Mesothelial cell of epicardium (in vitro differentiated cells): ENCODE data around the gene MYADML2. TPM values are rescaled to one million over a fixed set of nuclear protein-coding genes. Genes with fewer than 3 reads are reported as not detected.
A peak's percentile ranks its signal among the peaks of the same experiment; 100 is the strongest.

Source experiments
- DNase-seq, 2 experiments: peaks; one replicate each; pipeline ENCODE4 v3.0.0; 2021; ENCODE audit warnings: low spot score in 2 of 2; ENCODE audit not compliant: unreplicated experiment in 2 of 2
- H3K27ac Mint-ChIP-seq: 2 replicates; pipeline ENCODE4 v1.8.0; 2021; ENCODE audit warnings: mixed read lengths
- H3K27me3 Mint-ChIP-seq: 2 replicates; pipeline ENCODE4 v1.8.0; 2021; ENCODE audit warnings: low read depth, mixed read lengths
- H3K36me3 Mint-ChIP-seq: 2 replicates; pipeline ENCODE4 v1.8.0; 2021; ENCODE audit warnings: mixed read lengths
- H3K4me1 Mint-ChIP-seq: 2 replicates; pipeline ENCODE4 v1.8.0; 2021; ENCODE audit warnings: mixed read lengths
- H3K4me3 Mint-ChIP-seq: 2 replicates; pipeline ENCODE4 v1.8.0; 2021; ENCODE audit warnings: mild to moderate bottlenecking, moderate library complexity, mixed read lengths
- H3K9me3 Mint-ChIP-seq: 2 replicates; pipeline ENCODE4 v1.8.0; 2021; ENCODE audit warnings: mixed read lengths
- total RNA-seq: library from RNA; stranded (reverse); gene quantifications from 3 replicates; pipeline ENCODE4 v1.2.1, GENCODE V29; 2021
- TF ChIP-seq, protein P1 (sequence below): fragments of 200-600 bp; sonication (generic); IDR thresholded peaks from one replicate; pipeline ENCODE4 v1.5.0; 2021; ENCODE audit warnings: antibody characterized with exemption; ENCODE audit not compliant: unreplicated experiment

The MYADML2 gene
- total RNA-seq, 1 donor from 2014 or later, result not detected

DNA sequence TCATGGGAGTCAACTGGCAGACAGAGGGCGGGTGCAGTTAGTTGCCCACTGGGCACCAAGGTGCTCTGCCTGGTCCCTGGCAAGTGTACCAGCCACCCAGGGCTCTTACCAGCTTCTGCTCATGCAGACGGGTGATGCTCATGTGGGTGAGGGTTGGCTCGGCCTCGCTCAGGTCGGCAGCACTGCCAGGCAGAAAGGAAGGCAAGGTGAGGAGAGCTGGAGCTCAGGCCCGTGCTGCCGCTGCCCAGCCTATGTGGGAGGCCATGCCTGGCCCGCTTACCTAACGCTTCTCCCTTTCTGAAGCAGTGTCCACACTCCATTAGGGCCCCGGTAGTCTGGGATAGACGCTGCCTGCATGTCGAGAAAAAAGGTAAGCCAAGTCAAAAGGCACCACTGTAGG lies 31.7 kb downstream of the MYADML2 start:
- H3K27ac Mint-ChIP-seq, result no peak overlapping the region
- no peaks in the 10 kb centered on the region for H3K9me3 Mint-ChIP-seq
- H3K4me1 Mint-ChIP-seq, result peaks cover 11% of the 10 kb centered on the region
- no peak overlapping the region for H3K4me3 Mint-ChIP-seq
- no peaks in the 10 kb centered on the region for H3K27me3 Mint-ChIP-seq
- peaks cover 11% of the 10 kb centered on the region for H3K36me3 Mint-ChIP-seq
- TF ChIP-seq, protein P1, sequence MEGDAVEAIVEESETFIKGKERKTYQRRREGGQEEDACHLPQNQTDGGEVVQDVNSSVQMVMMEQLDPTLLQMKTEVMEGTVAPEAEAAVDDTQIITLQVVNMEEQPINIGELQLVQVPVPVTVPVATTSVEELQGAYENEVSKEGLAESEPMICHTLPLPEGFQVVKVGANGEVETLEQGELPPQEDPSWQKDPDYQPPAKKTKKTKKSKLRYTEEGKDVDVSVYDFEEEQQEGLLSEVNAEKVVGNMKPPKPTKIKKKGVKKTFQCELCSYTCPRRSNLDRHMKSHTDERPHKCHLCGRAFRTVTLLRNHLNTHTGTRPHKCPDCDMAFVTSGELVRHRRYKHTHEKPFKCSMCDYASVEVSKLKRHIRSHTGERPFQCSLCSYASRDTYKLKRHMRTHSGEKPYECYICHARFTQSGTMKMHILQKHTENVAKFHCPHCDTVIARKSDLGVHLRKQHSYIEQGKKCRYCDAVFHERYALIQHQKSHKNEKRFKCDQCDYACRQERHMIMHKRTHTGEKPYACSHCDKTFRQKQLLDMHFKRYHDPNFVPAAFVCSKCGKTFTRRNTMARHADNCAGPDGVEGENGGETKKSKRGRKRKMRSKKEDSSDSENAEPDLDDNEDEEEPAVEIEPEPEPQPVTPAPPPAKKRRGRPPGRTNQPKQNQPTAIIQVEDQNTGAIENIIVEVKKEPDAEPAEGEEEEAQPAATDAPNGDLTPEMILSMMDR, result no peak
- no peak for DNase-seq

DNA sequence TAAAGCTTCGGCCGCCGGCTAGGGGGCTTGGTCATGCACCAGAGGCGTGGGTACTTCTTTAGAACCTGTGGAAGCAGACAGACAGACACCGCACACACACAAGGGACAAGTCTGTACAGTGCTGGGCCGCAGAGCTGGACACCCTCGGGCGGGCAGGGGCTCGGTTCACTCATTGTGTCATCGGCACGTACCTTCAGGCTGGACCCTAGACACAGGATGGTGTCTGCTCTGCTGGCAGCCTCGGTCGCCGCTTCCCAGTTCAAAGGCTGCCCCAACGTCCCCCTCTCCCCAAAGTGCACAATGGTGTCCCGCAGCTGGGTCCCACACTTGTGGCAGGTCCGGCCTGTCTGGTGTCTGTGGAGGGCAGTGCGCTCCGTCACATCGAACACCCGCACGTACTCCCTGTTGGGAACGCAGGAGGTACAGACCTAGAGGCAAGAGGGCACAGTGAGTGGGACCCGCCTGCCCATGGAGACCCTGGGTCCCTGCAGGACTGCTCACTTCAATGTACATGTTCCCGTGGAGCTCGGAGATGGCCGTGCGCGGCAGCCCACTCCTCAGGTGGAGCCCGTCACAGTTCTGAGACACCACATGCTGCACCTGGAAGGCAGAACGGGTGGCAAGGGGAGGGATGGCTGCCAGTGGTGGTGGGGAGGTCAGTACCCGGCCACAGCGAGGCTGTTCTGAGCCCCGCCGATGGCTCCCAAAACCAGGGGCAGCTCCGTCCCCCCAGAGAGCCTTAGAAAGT lies 32.8 kb downstream of the MYADML2 start:
- DNase-seq, result no peak
- H3K9me3 Mint-ChIP-seq, result no peaks in the 10 kb centered on the region
- no peak overlapping the region for H3K4me3 Mint-ChIP-seq

DNA sequence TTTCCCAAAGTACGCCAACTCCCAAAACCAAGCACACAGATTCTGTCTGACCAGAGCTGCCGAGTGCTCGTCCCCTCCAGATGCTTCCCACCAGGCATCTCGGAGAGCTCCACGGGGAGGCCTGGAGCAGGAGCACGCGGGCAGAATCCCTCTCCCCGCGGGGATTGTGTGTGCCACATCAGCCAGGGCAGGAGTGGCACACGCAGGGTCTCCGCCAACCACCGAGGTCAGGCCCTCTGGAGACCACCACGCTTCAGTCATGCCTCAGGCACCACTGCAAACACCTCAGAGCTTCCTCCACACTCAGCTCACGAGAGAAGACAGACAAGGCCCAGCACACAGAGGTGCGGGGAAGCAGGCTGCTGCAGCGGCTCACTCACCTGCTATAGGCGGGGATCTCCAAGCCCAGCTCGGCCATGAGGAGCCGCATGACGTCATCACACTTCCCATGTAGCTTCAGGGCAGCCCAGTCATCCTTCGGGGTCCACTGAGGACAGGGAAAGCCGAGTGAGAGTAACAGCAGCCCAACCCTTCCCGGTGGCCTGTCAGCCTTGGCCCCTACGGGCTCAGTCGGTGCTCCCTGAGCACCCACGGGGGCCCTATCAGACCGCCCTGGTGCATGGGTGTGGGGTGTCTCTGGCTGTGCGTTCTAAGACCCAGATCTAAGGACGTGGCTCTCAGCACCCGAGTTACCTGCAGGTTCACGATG lies 33.5 kb downstream of the MYADML2 start:
- Mint-ChIP-seq H3K9me3 (no peaks in the 10 kb centered on the region), H3K27ac (no peak overlapping the region), H3K36me3 (peaks cover 11% of the 10 kb centered on the region), H3K4me3 (no peak overlapping the region), H3K27me3 (no peaks in the 10 kb centered on the region), H3K4me1 (peaks cover 11% of the 10 kb centered on the region)
- no peak for DNase-seq
- TF ChIP-seq, protein P1, result no peak

More for the DNA sequence above, 32.8 kb downstream of the MYADML2 start:
- TF ChIP-seq, protein P1, result no peak
- Mint-ChIP-seq H3K27ac (no peak overlapping the region), H3K27me3 (no peaks in the 10 kb centered on the region), H3K36me3 (peaks cover 11% of the 10 kb centered on the region), H3K4me1 (peaks cover 11% of the 10 kb centered on the region)

DNA sequence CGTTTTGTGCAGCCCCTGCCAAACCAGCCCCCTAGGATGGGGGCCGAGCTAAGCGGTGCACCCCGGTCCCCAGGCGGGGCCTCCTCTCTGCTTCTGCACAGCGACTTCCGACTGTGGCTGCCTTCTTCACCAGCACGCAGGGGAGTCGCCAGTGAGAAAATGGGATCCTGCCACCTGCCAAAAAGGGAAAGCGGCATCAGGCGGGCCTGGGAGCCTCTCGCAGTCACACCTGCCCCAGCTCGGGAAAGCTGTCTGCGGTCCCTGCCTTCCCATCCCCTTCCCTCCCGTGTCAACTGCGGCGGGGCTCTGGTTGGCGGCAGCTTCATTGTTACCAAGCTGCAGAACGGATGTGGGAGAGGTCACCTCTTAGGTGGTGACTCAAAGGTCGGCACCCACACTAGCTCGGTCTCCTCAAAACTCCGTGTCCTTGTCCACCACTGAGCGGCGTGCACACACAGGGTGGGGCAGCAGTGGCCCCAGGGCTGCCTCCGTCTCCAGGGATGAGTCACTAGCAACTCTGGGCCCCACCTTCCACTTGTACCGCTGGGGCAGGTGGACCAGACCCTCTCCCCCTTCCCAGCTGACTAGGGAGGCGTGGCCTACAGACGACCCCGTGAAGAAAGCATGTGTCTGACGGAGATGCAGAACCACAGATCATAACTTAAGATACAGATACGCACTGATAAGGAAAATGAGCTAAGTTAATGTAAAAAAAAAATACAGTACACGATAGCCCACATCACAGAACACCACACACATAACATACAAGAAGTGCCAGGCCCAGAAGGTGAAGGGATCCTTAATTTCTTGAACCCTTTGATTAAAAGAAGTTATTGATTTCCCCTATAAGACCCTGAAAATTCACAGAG lies 34.4 kb downstream of the MYADML2 start:
- H3K36me3 Mint-ChIP-seq, result peaks cover 11% of the 10 kb centered on the region
- no peak for DNase-seq
- no peak overlapping the region for H3K4me3 Mint-ChIP-seq
- H3K27me3 Mint-ChIP-seq, result no peaks in the 10 kb centered on the region
- TF ChIP-seq, protein P1, result no peak
- no peak overlapping the region for H3K27ac Mint-ChIP-seq
- no peaks in the 10 kb centered on the region for H3K9me3 Mint-ChIP-seq
- H3K4me1 Mint-ChIP-seq, result peaks cover 11% of the 10 kb centered on the region

DNA sequence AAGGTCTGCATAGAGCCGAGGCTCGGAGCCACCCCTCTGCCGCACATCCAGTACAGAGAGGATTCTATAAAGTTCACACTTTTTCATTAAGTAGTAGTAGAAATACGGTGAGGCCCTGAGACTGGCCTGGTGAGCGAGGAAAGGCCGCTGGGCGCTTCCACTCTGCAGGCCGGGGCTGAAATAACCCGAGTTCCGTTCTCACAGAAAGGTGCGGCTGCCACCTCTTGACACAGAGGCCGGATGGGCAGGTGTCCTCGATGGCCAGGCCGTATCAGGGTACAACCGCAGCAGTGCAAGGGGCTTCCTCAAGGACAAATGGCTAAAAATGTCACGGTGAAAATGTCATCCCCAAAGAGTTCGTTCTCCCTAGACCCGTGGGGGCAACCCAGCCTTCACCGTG lies 35.1 kb downstream of the MYADML2 start:
- Mint-ChIP-seq H3K27ac (no peak overlapping the region), H3K27me3 (no peaks in the 10 kb centered on the region)
- no peak for DNase-seq

More for the DNA sequence above, 35.1 kb downstream of the MYADML2 start:
- peak overlapping the region; percentile 56 for H3K4me3 Mint-ChIP-seq
- no peaks in the 10 kb centered on the region for H3K9me3 Mint-ChIP-seq
- peaks cover 6% of the 10 kb centered on the region for H3K4me1 Mint-ChIP-seq
- H3K36me3 Mint-ChIP-seq, result peaks cover 11% of the 10 kb centered on the region
- TF ChIP-seq, protein P1, result no peak
